ENCODE data around the gene CAVIN3.

DNA sequence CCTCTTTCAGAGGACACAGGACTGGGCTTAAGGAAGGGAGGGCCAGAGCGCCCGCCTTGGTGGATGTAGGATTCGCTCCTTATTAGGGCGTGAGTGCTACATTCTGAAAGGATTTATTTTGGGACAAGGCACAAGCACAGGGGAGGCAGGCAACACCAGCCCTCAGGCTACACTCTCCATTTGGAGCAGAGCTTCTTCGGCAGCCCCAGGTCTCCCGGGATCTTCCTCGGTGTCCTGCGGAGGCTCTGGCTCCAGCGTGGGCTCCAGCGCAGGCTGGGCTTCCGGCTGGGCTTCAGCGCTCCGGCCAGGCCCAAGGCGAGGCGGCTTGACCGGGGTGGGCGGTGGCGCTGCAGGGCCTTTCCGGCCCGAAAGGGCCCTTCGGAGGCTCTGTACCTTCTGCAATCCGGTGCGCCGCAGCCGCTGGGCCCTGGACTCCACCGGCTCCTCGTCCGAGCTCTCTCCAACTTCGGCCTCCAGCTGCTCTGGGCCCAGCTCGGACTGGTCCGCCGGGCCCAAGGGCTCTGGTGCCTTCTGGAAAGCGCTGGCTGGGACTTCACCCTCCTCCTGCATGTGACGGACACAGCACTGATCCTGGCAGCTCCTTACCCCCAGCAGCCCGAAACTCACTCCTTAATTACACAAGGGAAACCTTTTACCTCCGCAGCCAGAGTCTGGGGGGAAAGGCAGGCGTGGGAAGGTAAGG, 1.1 kb downstream of the CAVIN3 start:
- TF ChIP-seq, protein P1, sequence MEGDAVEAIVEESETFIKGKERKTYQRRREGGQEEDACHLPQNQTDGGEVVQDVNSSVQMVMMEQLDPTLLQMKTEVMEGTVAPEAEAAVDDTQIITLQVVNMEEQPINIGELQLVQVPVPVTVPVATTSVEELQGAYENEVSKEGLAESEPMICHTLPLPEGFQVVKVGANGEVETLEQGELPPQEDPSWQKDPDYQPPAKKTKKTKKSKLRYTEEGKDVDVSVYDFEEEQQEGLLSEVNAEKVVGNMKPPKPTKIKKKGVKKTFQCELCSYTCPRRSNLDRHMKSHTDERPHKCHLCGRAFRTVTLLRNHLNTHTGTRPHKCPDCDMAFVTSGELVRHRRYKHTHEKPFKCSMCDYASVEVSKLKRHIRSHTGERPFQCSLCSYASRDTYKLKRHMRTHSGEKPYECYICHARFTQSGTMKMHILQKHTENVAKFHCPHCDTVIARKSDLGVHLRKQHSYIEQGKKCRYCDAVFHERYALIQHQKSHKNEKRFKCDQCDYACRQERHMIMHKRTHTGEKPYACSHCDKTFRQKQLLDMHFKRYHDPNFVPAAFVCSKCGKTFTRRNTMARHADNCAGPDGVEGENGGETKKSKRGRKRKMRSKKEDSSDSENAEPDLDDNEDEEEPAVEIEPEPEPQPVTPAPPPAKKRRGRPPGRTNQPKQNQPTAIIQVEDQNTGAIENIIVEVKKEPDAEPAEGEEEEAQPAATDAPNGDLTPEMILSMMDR (conservative IDR thresholded peaks at IDR 0.05) = no peak
- no peak for TF ChIP-seq ZFX (IDR thresholded peaks at IDR 0.05)
